K562 (cell line): ENCODE results near the gene TARBP1. TPM values are rescaled to one million over a fixed set of nuclear protein-coding genes. Genes with fewer than 3 reads are reported as not detected.

ENCODE experiments used
- ARHGAP35 ChIP-seq: fragments of 450-650 bp; IDR thresholded peaks from 2 replicates; pipeline ENCODE4 v1.6.1; 2018; ENCODE audit not compliant: partially characterized antibody
- COPS2 ChIP-seq: fragments of 450-650 bp; conservative IDR thresholded peaks from 2 replicates; pipeline ENCODE4 v1.6.1; 2016; ENCODE audit warnings: mild to moderate bottlenecking, moderate library complexity
- ETV1 ChIP-seq: fragments of 450-650 bp; conservative IDR thresholded peaks from 2 replicates; pipeline ENCODE4 v1.6.1; 2016; ENCODE audit warnings: missing genetic modification characterization, control low read depth, low read depth, missing compliant biosample characterization
- FIP1L1 ChIP-seq: fragments of 200-400 bp; formaldehyde crosslinking; IDR thresholded peaks from 2 replicates; pipeline ENCODE4 v1.6.1; 2018; ENCODE audit warnings: mild to moderate bottlenecking, low read depth, low read length; ENCODE audit not compliant: poor library complexity, severe bottlenecking
- HNRNPL ChIP-seq: fragments of 200-400 bp; formaldehyde crosslinking; IDR thresholded peaks from 2 replicates; pipeline ENCODE4 v1.6.1; 2017; ENCODE audit warnings: low read depth, mild to moderate bottlenecking, low read length
- MAFF ChIP-seq: IDR thresholded peaks from 2 replicates; pipeline ENCODE4 v1.6.1; 2012; ENCODE audit warnings: low read length, improper control_type of control experiment
- NFYB ChIP-seq: IDR thresholded peaks from 2 replicates; pipeline ENCODE4 v1.6.1; 2011; ENCODE audit warnings: mild to moderate bottlenecking, moderate library complexity; ENCODE audit not compliant: insufficient read length; ENCODE audit errors: extremely low read depth
- RBM14 ChIP-seq: fragments of 200-400 bp; formaldehyde crosslinking; IDR thresholded peaks from 2 replicates; pipeline ENCODE4 v1.6.1; 2018; ENCODE audit warnings: low read depth, mild to moderate bottlenecking, low read length, moderate library complexity, borderline replicate concordance; ENCODE audit not compliant: insufficient read depth
- TCFL5 ChIP-seq: fragments of 250-450 bp; sonication (Bioruptor Pico); conservative IDR thresholded peaks from 2 replicates; pipeline ENCODE4 v1.6.1; 2021; ENCODE audit warnings: mild to moderate bottlenecking, moderate library complexity, matching md5 sums
- ZNF133 ChIP-seq: fragments of 250-450 bp; sonication (Bioruptor Pico); IDR thresholded peaks from 2 replicates; pipeline ENCODE4 v1.4.0; 2020; ENCODE audit warnings: mild to moderate bottlenecking
- ZNF79 ChIP-seq: fragments of 250-450 bp; sonication (Bioruptor Pico); IDR thresholded peaks from 2 replicates; pipeline ENCODE4 v1.4.0; 2020; ENCODE audit warnings: low read depth, mild to moderate bottlenecking, moderate library complexity
- polyA plus RNA-seq, 8 experiments: library from polyadenylated mRNA; depleted of rRNA in 4 of 8; stranded (reverse) in 5 of 8; unstranded in 3 of 8; fragments of >200 nt; fragmentation: Nextera tagmentation in 2 of 8; fragmentation: Illumina TruSeq in 1 of 8; extraction: Ambion mirVana in 2 of 8; extraction: Trizol in 1 of 8; gene quantifications; 2 replicates each; pipeline versions ENCODE4 v1.2.1 to v1.2.3, GENCODE V29; 2011 to 2014; ENCODE audit warnings: inconsistent platforms in 1 of 8, missing spikeins in 1 of 8
- total RNA-seq, 7 experiments: library from RNA; depleted of rRNA in 6 of 7; stranded (reverse); fragments of >200 nt in 6 of 7; fragmentation: Illumina TruSeq in 2 of 7; extraction: Trizol in 2 of 7; gene quantifications; 2 replicates each; pipeline versions ENCODE4 v1.2.1 to v1.2.3, GENCODE V29; 2011 to 2021; ENCODE audit warnings: low replicate concordance in 1 of 7
- TF ChIP-seq, protein P1 (sequence below): fragments of 200-600 bp; sonication (generic); IDR thresholded peaks from one replicate; pipeline ENCODE4 v1.6.1; 2012; ENCODE audit warnings: mild to moderate bottlenecking, low read depth, low read length, inconsistent platforms
- TF ChIP-seq, protein P2 (sequence below): fragments of 250-450 bp; sonication (Bioruptor Pico); IDR thresholded peaks from 2 replicates; pipeline ENCODE4 v1.5.0; 2020; ENCODE audit warnings: mild to moderate bottlenecking
- TF ChIP-seq, protein P3 (sequence below): fragments of 450-650 bp; IDR thresholded peaks from 2 replicates; pipeline ENCODE4 v1.6.1; 2016; ENCODE audit warnings: low read depth, mild to moderate bottlenecking, moderate library complexity

The TARBP1 gene
- total and polyA plus RNA-seq, 9 of the 15 experiments (the other 6 are each of a cell fraction or from before 2014, with no cell fraction given) = 8.8 to 48.0 (median 22.9) TPM

DNA sequence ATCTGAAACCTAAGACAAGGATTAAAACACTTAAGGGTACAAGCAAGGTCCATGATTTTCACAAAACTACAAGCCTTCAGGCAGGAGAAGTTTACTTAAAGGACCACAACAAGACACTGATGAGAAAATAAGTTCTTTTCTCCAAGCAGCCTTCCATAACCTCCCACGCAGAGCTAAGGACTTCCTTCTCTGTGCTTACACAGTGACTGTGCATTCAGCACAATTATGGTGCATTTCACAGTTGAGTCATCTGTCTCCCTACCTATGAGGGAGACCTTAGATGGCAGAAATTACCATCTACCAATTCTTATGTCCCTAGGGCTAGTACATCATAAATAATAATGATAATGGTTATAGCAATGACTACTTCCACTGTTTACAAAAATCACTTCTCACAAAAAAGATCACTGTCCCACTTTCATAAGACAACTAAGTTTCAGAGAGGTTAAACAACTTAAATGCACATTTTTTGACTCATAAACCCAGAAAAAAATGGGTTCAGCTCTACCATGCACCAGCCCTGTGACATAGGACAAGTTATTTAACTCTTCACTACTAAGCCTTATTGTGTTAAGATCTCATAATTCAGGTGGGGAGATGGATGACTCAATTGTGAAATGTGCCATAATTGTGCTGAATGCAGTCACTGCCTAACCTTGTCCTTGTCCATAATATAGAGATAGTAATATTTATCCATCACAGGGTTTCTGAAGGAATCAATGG, 45.3 kb downstream of the TARBP1 start (continued):
- TF ChIP-seq, protein P1, sequence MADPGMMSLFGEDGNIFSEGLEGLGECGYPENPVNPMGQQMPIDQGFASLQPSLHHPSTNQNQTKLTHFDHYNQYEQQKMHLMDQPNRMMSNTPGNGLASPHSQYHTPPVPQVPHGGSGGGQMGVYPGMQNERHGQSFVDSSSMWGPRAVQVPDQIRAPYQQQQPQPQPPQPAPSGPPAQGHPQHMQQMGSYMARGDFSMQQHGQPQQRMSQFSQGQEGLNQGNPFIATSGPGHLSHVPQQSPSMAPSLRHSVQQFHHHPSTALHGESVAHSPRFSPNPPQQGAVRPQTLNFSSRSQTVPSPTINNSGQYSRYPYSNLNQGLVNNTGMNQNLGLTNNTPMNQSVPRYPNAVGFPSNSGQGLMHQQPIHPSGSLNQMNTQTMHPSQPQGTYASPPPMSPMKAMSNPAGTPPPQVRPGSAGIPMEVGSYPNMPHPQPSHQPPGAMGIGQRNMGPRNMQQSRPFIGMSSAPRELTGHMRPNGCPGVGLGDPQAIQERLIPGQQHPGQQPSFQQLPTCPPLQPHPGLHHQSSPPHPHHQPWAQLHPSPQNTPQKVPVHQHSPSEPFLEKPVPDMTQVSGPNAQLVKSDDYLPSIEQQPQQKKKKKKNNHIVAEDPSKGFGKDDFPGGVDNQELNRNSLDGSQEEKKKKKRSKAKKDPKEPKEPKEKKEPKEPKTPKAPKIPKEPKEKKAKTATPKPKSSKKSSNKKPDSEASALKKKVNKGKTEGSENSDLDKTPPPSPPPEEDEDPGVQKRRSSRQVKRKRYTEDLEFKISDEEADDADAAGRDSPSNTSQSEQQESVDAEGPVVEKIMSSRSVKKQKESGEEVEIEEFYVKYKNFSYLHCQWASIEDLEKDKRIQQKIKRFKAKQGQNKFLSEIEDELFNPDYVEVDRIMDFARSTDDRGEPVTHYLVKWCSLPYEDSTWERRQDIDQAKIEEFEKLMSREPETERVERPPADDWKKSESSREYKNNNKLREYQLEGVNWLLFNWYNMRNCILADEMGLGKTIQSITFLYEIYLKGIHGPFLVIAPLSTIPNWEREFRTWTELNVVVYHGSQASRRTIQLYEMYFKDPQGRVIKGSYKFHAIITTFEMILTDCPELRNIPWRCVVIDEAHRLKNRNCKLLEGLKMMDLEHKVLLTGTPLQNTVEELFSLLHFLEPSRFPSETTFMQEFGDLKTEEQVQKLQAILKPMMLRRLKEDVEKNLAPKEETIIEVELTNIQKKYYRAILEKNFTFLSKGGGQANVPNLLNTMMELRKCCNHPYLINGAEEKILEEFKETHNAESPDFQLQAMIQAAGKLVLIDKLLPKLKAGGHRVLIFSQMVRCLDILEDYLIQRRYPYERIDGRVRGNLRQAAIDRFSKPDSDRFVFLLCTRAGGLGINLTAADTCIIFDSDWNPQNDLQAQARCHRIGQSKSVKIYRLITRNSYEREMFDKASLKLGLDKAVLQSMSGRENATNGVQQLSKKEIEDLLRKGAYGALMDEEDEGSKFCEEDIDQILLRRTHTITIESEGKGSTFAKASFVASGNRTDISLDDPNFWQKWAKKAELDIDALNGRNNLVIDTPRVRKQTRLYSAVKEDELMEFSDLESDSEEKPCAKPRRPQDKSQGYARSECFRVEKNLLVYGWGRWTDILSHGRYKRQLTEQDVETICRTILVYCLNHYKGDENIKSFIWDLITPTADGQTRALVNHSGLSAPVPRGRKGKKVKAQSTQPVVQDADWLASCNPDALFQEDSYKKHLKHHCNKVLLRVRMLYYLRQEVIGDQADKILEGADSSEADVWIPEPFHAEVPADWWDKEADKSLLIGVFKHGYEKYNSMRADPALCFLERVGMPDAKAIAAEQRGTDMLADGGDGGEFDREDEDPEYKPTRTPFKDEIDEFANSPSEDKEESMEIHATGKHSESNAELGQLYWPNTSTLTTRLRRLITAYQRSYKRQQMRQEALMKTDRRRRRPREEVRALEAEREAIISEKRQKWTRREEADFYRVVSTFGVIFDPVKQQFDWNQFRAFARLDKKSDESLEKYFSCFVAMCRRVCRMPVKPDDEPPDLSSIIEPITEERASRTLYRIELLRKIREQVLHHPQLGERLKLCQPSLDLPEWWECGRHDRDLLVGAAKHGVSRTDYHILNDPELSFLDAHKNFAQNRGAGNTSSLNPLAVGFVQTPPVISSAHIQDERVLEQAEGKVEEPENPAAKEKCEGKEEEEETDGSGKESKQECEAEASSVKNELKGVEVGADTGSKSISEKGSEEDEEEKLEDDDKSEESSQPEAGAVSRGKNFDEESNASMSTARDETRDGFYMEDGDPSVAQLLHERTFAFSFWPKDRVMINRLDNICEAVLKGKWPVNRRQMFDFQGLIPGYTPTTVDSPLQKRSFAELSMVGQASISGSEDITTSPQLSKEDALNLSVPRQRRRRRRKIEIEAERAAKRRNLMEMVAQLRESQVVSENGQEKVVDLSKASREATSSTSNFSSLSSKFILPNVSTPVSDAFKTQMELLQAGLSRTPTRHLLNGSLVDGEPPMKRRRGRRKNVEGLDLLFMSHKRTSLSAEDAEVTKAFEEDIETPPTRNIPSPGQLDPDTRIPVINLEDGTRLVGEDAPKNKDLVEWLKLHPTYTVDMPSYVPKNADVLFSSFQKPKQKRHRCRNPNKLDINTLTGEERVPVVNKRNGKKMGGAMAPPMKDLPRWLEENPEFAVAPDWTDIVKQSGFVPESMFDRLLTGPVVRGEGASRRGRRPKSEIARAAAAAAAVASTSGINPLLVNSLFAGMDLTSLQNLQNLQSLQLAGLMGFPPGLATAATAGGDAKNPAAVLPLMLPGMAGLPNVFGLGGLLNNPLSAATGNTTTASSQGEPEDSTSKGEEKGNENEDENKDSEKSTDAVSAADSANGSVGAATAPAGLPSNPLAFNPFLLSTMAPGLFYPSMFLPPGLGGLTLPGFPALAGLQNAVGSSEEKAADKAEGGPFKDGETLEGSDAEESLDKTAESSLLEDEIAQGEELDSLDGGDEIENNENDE = no peak
- TF ChIP-seq MAFF (peak; percentile 76), RBM14 (no peak), HNRNPL (no peak), COPS2 (no peak), ETV1 (0 out of 2 replicates have a peak, but pooled peaks have one; percentile 30), FIP1L1 (no peak), NFYB (no peak), TCFL5 (CRISPR knock-in tag) (no peak), ARHGAP35 (no peak), ZNF79 (no peak), ZNF133 (CRISPR knock-in tag) (no peak)
- TF ChIP-seq, protein P2, sequence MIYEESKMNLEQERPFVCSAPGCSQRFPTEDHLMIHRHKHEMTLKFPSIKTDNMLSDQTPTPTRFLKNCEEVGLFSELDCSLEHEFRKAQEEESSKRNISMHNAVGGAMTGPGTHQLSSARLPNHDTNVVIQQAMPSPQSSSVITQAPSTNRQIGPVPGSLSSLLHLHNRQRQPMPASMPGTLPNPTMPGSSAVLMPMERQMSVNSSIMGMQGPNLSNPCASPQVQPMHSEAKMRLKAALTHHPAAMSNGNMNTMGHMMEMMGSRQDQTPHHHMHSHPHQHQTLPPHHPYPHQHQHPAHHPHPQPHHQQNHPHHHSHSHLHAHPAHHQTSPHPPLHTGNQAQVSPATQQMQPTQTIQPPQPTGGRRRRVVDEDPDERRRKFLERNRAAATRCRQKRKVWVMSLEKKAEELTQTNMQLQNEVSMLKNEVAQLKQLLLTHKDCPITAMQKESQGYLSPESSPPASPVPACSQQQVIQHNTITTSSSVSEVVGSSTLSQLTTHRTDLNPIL (CRISPR knock-in tag) = no peak
- TF ChIP-seq, protein P3, sequence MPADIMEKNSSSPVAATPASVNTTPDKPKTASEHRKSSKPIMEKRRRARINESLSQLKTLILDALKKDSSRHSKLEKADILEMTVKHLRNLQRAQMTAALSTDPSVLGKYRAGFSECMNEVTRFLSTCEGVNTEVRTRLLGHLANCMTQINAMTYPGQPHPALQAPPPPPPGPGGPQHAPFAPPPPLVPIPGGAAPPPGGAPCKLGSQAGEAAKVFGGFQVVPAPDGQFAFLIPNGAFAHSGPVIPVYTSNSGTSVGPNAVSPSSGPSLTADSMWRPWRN = no peak
